Parathyroid adenoma (tissue), 2 donors: Measurements from ENCODE around the gene SH3RF2.

Experiments used
- H2AFZ ChIP-seq: fragments of 300-600 bp; sonication (generic); one replicate; pipeline ENCODE4 v1.7.0; 2017; ENCODE audit warnings: antibody characterized with exemption, mild to moderate bottlenecking
- H3K27ac ChIP-seq: fragments of 300-600 bp; sonication (generic); one replicate; pipeline ENCODE4 v1.7.0; 2017
- H3K27me3 ChIP-seq: fragments of 300-600 bp; sonication (generic); one replicate; pipeline ENCODE4 v1.7.0; 2017; ENCODE audit warnings: low read length; ENCODE audit not compliant: control insufficient read depth, insufficient read depth
- H3K36me3 ChIP-seq: fragments of 300-600 bp; sonication (generic); one replicate; pipeline ENCODE4 v1.7.0; 2017; ENCODE audit warnings: low read length; ENCODE audit not compliant: control insufficient read depth, insufficient read depth
- H3K4me1 ChIP-seq: fragments of 300-600 bp; sonication (generic); one replicate; pipeline ENCODE4 v1.7.0; 2017; ENCODE audit warnings: control low read depth
- H3K4me2 ChIP-seq: fragments of 300-600 bp; sonication (generic); one replicate; pipeline ENCODE4 v1.7.0; 2017; ENCODE audit warnings: low read length
- H3K4me3 ChIP-seq: fragments of 300-600 bp; sonication (generic); one replicate; pipeline ENCODE4 v1.7.0; 2017; ENCODE audit warnings: low read depth, low read length
- H3K79me2 ChIP-seq: fragments of 300-600 bp; sonication (generic); one replicate; pipeline ENCODE4 v1.7.0; 2017; ENCODE audit warnings: control low read depth
- H3K9ac ChIP-seq: fragments of 300-600 bp; sonication (generic); one replicate; pipeline ENCODE4 v1.7.0; 2017; ENCODE audit warnings: mild to moderate bottlenecking
- H3K9me3 ChIP-seq: fragments of 300-600 bp; sonication (generic); one replicate; pipeline ENCODE4 v1.7.0; 2017; ENCODE audit warnings: low read length; ENCODE audit not compliant: control insufficient read depth
- TF ChIP-seq, protein P1 (sequence below): fragments of 300-600 bp; sonication (generic); IDR thresholded peaks from one replicate; pipeline ENCODE4 v1.7.0; 2017; ENCODE audit warnings: antibody characterized with exemption, mild to moderate bottlenecking
- donor health status: primary hyperparathyroidism.

SH3RF2 gene

DNA sequence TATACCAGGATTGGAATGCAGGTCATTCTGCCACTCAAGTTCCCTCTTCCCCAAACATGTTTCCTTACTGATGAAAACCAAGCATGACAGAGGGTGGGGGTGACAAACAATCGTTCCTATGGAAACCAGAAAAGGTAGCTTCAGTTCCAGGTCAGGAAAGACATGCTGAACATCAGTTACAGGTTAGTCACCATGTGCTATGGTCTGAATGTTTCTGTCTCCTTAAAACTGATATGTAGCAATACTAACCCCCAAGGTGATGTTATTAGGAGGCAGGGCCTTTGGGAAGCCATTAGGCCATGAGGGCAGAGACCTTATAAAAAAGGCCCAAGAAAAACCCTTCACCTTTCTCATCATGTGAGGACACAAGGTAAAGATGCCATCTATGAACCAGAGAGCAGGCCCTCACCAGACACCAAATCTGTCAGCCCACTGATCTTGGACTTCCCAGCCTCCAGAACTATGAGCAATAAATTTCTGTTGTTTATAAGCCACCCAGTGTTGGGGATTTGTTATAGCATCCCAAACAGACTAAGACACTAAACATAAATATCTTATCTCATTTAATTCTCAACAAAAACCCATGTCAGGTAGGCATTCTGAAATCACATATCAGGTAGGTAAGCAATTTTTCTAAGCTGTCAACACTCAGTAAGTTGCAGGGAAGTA is 15.7 kb upstream of the SH3RF2 start:
- Histone ChIP-seq H2AFZ (no peak overlapping the region), H3K4me2 (no peak overlapping the region), H3K9me3 (no peaks in the 10 kb centered on the region), H3K9ac (no peak overlapping the region), H3K4me1 (no peaks in the 10 kb centered on the region), H3K79me2 (no peaks in the 10 kb centered on the region), H3K27me3 (no peaks in the 10 kb centered on the region), H3K27ac (no peak overlapping the region), H3K4me3 (no peak overlapping the region), H3K36me3 (no peaks in the 10 kb centered on the region)
- TF ChIP-seq, protein P1, sequence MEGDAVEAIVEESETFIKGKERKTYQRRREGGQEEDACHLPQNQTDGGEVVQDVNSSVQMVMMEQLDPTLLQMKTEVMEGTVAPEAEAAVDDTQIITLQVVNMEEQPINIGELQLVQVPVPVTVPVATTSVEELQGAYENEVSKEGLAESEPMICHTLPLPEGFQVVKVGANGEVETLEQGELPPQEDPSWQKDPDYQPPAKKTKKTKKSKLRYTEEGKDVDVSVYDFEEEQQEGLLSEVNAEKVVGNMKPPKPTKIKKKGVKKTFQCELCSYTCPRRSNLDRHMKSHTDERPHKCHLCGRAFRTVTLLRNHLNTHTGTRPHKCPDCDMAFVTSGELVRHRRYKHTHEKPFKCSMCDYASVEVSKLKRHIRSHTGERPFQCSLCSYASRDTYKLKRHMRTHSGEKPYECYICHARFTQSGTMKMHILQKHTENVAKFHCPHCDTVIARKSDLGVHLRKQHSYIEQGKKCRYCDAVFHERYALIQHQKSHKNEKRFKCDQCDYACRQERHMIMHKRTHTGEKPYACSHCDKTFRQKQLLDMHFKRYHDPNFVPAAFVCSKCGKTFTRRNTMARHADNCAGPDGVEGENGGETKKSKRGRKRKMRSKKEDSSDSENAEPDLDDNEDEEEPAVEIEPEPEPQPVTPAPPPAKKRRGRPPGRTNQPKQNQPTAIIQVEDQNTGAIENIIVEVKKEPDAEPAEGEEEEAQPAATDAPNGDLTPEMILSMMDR, result no peak

DNA sequence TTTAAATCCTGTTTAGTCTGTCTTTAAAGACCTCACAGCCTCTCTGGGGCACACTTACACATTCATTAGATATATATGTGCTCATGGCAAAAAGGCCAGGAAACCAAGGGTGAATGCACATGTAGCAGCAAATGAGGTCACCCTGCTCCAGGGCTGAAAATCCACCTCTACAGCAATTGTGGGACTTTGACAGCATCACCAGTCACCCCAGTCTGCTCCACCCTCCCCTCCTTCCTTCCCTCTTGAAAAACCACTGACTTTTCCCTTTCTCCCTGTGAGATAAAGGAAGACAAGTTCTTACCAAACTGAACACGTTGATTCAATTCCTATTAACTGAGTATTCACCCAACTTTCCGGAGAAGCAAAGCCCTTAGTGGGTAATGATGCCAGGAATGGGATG is 15.2 kb upstream of the SH3RF2 start:
- Histone ChIP-seq H3K4me1 (no peaks in the 10 kb centered on the region), H3K36me3 (no peaks in the 10 kb centered on the region), H3K4me3 (no peak overlapping the region), H3K27me3 (no peaks in the 10 kb centered on the region), H2AFZ (no peak overlapping the region), H3K4me2 (no peak overlapping the region), H3K9me3 (no peaks in the 10 kb centered on the region), H3K27ac (no peak overlapping the region), H3K79me2 (no peaks in the 10 kb centered on the region), H3K9ac (no peak overlapping the region)
- TF ChIP-seq, protein P1, result no peak

DNA sequence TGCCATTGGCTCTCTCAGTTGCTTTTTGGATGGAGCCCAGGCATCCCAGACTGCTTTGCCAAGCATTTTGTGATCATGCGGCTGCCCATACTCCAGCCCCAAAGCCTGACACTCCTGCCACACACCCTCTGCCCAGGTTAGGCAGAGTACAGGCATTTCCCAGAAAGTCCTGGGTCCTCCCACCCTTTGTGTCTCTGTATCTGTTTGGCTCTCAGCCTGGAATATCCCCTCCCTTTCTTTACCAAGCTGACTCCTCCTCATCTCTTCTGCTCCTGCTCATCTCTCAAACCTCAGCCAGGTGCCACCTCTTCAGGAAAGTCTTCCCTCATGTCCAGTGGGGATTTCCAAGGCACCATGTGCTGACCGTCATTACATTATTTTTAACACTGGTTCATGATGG is 14.3 kb upstream of the SH3RF2 start:
- no peaks in the 10 kb centered on the region for H3K27me3 ChIP-seq
- no peak overlapping the region for H3K9ac ChIP-seq
- no peaks in the 10 kb centered on the region for H3K36me3 ChIP-seq
- no peak overlapping the region for H2AFZ ChIP-seq
- no peak overlapping the region for H3K27ac ChIP-seq
- no peaks in the 10 kb centered on the region for H3K4me1 ChIP-seq
- H3K9me3 ChIP-seq, result no peaks in the 10 kb centered on the region
- TF ChIP-seq, protein P1, result no peak
- H3K4me2 ChIP-seq, result no peak overlapping the region
- H3K79me2 ChIP-seq, result no peaks in the 10 kb centered on the region
- no peak overlapping the region for H3K4me3 ChIP-seq

DNA sequence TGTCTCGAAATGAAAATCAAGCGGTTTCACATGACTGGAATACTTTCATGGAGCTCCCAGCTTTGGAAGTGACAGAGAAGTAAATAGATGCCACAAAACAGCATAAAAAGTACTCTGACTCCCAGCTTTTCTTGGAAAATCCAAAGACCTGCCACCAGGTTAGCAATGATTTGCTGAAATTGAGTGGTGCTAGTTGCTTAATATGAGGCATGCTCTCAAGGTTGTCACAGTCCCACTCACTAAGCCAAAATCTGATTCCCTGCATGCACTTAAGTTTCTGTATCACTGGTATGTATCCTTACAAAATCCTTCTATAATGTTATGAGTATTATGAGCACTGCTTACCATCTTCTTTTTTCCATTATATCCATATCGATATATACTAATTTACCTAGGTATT is 13.0 kb upstream of the SH3RF2 start:
- Histone ChIP-seq H3K79me2 (no peaks in the 10 kb centered on the region), H3K9ac (no peak overlapping the region), H3K36me3 (no peaks in the 10 kb centered on the region), H3K9me3 (no peaks in the 10 kb centered on the region), H3K27ac (no peak overlapping the region), H3K4me3 (no peak overlapping the region), H2AFZ (no peak overlapping the region), H3K27me3 (no peaks in the 10 kb centered on the region), H3K4me2 (no peak overlapping the region), H3K4me1 (no peaks in the 10 kb centered on the region)
- TF ChIP-seq, protein P1, result no peak

DNA sequence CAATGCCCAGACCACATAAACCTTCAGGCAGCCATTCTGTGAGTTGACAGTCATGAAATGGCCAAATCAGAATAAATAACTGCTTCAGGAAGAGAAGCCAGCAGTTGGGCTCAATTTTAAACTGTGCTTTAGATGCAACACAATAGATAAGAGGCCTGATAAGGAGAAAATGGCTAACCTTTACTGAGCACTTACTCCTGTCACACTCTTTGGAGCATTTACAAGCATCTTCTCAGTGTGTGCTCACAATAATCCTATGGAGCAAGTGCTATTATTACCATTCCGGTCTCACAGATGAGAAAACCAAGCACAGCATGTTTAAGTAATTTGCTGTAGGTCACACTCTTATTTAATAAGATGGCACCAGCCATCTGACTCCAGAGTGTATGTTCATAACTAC is 11.5 kb upstream of the SH3RF2 start:
- H3K27me3 ChIP-seq, result no peaks in the 10 kb centered on the region
- H3K27ac ChIP-seq, result no peak overlapping the region
- H3K4me1 ChIP-seq, result no peaks in the 10 kb centered on the region
- H3K36me3 ChIP-seq, result no peaks in the 10 kb centered on the region
- TF ChIP-seq, protein P1, result no peak
- no peaks in the 10 kb centered on the region for H3K79me2 ChIP-seq
- H3K4me2 ChIP-seq, result no peak overlapping the region
- H3K9ac ChIP-seq, result no peak overlapping the region
- no peak overlapping the region for H2AFZ ChIP-seq
- no peak overlapping the region for H3K4me3 ChIP-seq
- no peaks in the 10 kb centered on the region for H3K9me3 ChIP-seq
